Neuronal stem cell (in vitro differentiated cells): ENCODE measurements around the gene TEDDM1.

Experiments used
- DNase-seq: peaks from one replicate; pipeline ENCODE4 v3.0.0-alpha.2; 2013; ENCODE audit warnings: low spot score
- H2AFZ ChIP-seq: one replicate; pipeline ENCODE4 v1.6.1; 2013; ENCODE audit warnings: mild to moderate bottlenecking, low read length, inconsistent platforms
- H2AK5ac ChIP-seq: 2 replicates; pipeline ENCODE4 v1.6.1; 2013; ENCODE audit warnings: low read depth, mild to moderate bottlenecking, inconsistent platforms, low read length, moderate library complexity, mixed read lengths
- H2BK120ac ChIP-seq: 2 replicates; pipeline ENCODE4 v1.6.1; 2013; ENCODE audit warnings: low read depth, mild to moderate bottlenecking, inconsistent platforms, low read length, moderate library complexity, mixed read lengths
- H2BK12ac ChIP-seq: one replicate; pipeline ENCODE4 v1.6.1; 2013; ENCODE audit warnings: low read length, inconsistent platforms
- H2BK15ac ChIP-seq: 2 replicates; pipeline ENCODE4 v1.6.1; 2013; ENCODE audit warnings: mild to moderate bottlenecking, low read length, inconsistent platforms, mixed read lengths
- H2BK5ac ChIP-seq: one replicate; pipeline ENCODE4 v1.6.1; 2013; ENCODE audit warnings: inconsistent platforms, mild to moderate bottlenecking, low read length, moderate library complexity
- H3K14ac ChIP-seq: one replicate; pipeline ENCODE4 v1.6.1; 2013; ENCODE audit warnings: low read length, inconsistent platforms
- H3K18ac ChIP-seq: 2 replicates; pipeline ENCODE4 v1.6.1; 2013; ENCODE audit warnings: low read length, inconsistent platforms
- H3K23ac ChIP-seq: 2 replicates; pipeline ENCODE4 v1.6.1; 2013; ENCODE audit warnings: low read depth, mild to moderate bottlenecking, mixed read lengths, low read length, inconsistent platforms; ENCODE audit not compliant: poor library complexity
- H3K27ac ChIP-seq: replicated peaks from 3 replicates; pipeline ENCODE4 v1.5.1; 2013; ENCODE audit warnings: low read length, inconsistent platforms
- H3K27me3 ChIP-seq, 3 experiments: 2 replicates each; pipeline ENCODE4 v1.6.1; 2013; ENCODE audit warnings: low read length in 3 of 3, mild to moderate bottlenecking in 2 of 3, inconsistent platforms in 1 of 3, low read depth in 1 of 3, mixed read lengths in 1 of 3, moderate library complexity in 1 of 3; ENCODE audit not compliant: control insufficient read depth in 3 of 3, insufficient read depth in 3 of 3
- H3K36me3 ChIP-seq, 2 donors: replicated peaks in 1 of 2; 2 replicates each; pipeline ENCODE4 v1.6.1; 2013; ENCODE audit warnings: low read length in 2 of 2; ENCODE audit not compliant: control insufficient read depth in 2 of 2, insufficient read depth in 2 of 2
- H3K4ac ChIP-seq: 2 replicates; pipeline ENCODE4 v1.6.1; 2013; ENCODE audit warnings: inconsistent platforms, mild to moderate bottlenecking, low read length, moderate library complexity
- H3K4me1 ChIP-seq, 2 donors: 1 replicate in 1 of 2; 2 replicates in 1 of 2; pipeline ENCODE4 v1.6.1; 2013; ENCODE audit warnings: low read length in 2 of 2, low read depth in 1 of 2; ENCODE audit not compliant: control insufficient read depth in 2 of 2, insufficient read depth in 1 of 2
- H3K4me2 ChIP-seq: one replicate; pipeline ENCODE4 v1.6.1; 2013; ENCODE audit warnings: mild to moderate bottlenecking, low read length, inconsistent platforms; ENCODE audit not compliant: insufficient read depth, poor library complexity, severe bottlenecking
- H3K4me3 ChIP-seq, 2 donors: 2 replicates each; pipeline ENCODE4 v1.5.1; 2013; ENCODE audit warnings: low read length in 2 of 2, mild to moderate bottlenecking in 2 of 2, inconsistent platforms in 1 of 2, moderate library complexity in 1 of 2
- H3K79me1 ChIP-seq: one replicate; pipeline ENCODE4 v1.6.1; 2013; ENCODE audit warnings: low read depth, mild to moderate bottlenecking, inconsistent platforms, low read length, moderate library complexity
- H3K9ac ChIP-seq: one replicate; pipeline ENCODE4 v1.6.1; 2013; ENCODE audit warnings: mild to moderate bottlenecking, low read depth, low read length, inconsistent platforms; ENCODE audit not compliant: poor library complexity
- H3K9me3 ChIP-seq, 2 donors: replicated peaks in 1 of 2; 2 replicates each; pipeline versions ENCODE3 to v1.6.1; 2013; ENCODE audit warnings: low read length in 2 of 2, mild to moderate bottlenecking in 2 of 2, inconsistent platforms in 1 of 2, low read depth in 1 of 2, mixed read lengths in 1 of 2, moderate library complexity in 1 of 2; ENCODE audit not compliant: control insufficient read depth in 2 of 2, insufficient read depth in 1 of 2
- H4K8ac ChIP-seq: one replicate; pipeline ENCODE4 v1.6.1; 2013; ENCODE audit warnings: low read depth, mild to moderate bottlenecking, inconsistent platforms, low read length, moderate library complexity
- H4K91ac ChIP-seq: one replicate; pipeline ENCODE4 v1.6.1; 2013; ENCODE audit warnings: low read length, low read depth, mild to moderate bottlenecking, inconsistent platforms; ENCODE audit not compliant: poor library complexity
- WGBS, 2 donors: extraction: QIAGEN DNeasy Blood & Tissue Kit; methylation state at CpG; one replicate each; pipeline ENCODE4 v1.1.7; 2013; ENCODE audit warnings: missing lambda C conversion rate in 2 of 2, mixed read lengths in 1 of 2; ENCODE audit not compliant: insufficient read length in 2 of 2, insufficient replicate concordance in 1 of 2; ENCODE audit errors: extremely low coverage in 2 of 2; 5-methylcytosine and 5-hydroxymethylcytosine counted together

The TEDDM1 gene

DNA sequence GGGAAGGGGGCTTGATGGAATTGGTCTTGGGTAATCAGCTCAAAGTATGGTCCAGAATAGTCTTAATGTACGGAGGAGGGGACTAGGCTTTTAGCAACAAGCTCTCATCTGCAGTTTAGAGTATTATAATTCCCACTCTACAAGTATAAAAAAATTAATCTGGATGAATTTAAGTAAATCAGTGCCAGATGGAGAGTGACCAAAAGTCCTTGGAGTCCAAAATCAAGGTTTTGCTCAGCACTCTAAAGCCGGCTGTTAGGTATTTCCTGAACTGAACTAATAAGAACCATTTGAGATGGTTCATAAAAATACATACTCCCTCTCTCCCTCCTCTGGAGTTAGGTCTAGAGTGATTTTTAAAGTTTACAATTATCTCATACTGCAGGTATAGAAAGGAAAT, 32.5 kb downstream of the TEDDM1 start:
- H3K23ac ChIP-seq = no peak overlapping the region
- no peak overlapping the region for H2AK5ac ChIP-seq
- no peak overlapping the region for H3K9ac ChIP-seq
- no peak overlapping the region for H4K8ac ChIP-seq
- no peak for DNase-seq
- H2BK12ac ChIP-seq = no peak overlapping the region
- H3K9me3 ChIP-seq = no peaks in the 10 kb centered on the region
- H2AFZ ChIP-seq = no peak overlapping the region
- no peak overlapping the region for H3K4ac ChIP-seq
- H4K91ac ChIP-seq = no peak overlapping the region
- no CpG with 5 or more reads among the region's 2 CpGs for WGBS, 2 donors
- no peak overlapping the region for H2BK120ac ChIP-seq
- no peak overlapping the region for H3K18ac ChIP-seq
- no peaks in the 10 kb centered on the region for H3K36me3 ChIP-seq
- H3K4me2 ChIP-seq = no peak overlapping the region
- no peak overlapping the region for H2BK15ac ChIP-seq
- no peak overlapping the region for H3K14ac ChIP-seq
- H3K27me3 ChIP-seq = no peaks in the 10 kb centered on the region
- no peak overlapping the region for H3K27ac ChIP-seq
- H3K4me1 ChIP-seq = peaks cover 2 to 5% of the 10 kb centered on the region in 2 donors
- no peak overlapping the region for H2BK5ac ChIP-seq
- H3K4me3 ChIP-seq = no peak overlapping the region
- H3K79me1 ChIP-seq = no peaks in the 10 kb centered on the region

DNA sequence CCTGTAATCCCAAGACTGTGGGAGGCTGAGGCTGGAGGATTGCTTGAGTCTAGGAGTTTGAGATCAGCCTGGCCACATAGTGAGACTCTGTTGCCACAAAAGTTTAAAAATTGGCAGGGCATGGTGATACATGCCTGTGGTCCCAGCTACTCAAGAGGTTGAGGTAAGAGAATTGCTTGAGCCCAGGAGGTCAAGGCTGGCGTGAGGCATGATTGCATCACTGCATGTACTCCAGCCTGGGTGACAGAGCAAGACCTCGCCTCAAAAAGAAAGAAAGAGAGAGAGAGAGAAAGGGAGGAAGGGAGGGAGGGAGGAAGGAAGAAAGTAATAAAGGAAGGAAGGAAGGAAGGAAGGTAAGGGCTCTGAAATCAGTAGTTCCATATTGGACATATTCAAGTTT, 33.9 kb downstream of the TEDDM1 start:
- no peaks in the 10 kb centered on the region for H3K9me3 ChIP-seq
- peak overlapping the region; percentile 7 for H2AK5ac ChIP-seq
- no peaks in the 10 kb centered on the region for H3K79me1 ChIP-seq
- no peak for DNase-seq
- no peak overlapping the region for H3K27ac ChIP-seq
- H2AFZ ChIP-seq = no peak overlapping the region
- no peak overlapping the region for H3K14ac ChIP-seq
- H3K4ac ChIP-seq = no peak overlapping the region
- peak overlapping the region; percentile 49 for H4K8ac ChIP-seq
- H3K18ac ChIP-seq = no peak overlapping the region
- H2BK5ac ChIP-seq = no peak overlapping the region
- WGBS, 2 donors = no CpG with 5 or more reads among the region's 2 CpGs
- no peak overlapping the region for H2BK120ac ChIP-seq
- no peak overlapping the region for H3K4me2 ChIP-seq
- H3K36me3 ChIP-seq = no peaks in the 10 kb centered on the region
- no peaks in the 10 kb centered on the region for H3K27me3 ChIP-seq
- no peak overlapping the region for H4K91ac ChIP-seq
- H2BK12ac ChIP-seq = no peak overlapping the region
- no peak overlapping the region for H3K23ac ChIP-seq
- peak overlapping the region; percentile 10 for H3K9ac ChIP-seq
- H2BK15ac ChIP-seq = no peak overlapping the region
- H3K4me1 ChIP-seq = peaks cover 6 to 9% of the 10 kb centered on the region in 2 donors
- H3K4me3 ChIP-seq = no peak overlapping the region

DNA sequence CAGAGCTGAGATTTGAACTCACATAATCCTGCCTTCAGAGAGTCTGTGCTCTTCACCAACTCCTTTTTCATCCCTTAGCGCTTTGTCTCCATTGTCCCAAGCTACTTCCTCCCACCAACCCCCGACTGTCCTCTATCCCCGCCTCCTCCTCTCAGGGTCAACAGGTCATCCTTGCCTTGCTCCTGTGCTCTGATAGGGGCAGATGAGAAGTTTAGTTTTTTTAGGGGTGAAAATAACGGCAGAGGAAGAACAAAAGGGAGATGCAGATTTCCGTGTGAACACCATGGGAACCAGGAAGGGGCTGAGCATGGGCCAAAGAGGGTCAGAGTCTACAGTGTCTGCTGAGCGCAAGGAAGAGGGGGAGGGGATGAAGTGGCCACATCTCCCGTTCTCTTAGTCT, 40.8 kb downstream of the TEDDM1 start:
- H3K27ac ChIP-seq = peak overlapping the region; percentile 86
- H3K23ac ChIP-seq = no peak overlapping the region
- H2BK15ac ChIP-seq = no peak overlapping the region
- no CpG with 5 or more reads among the region's 7 CpGs for WGBS, 2 donors
- H3K9ac ChIP-seq = no peak overlapping the region
- no peak overlapping the region for H3K14ac ChIP-seq
- peak overlapping the region; percentile 49 for H2AFZ ChIP-seq
- H2BK12ac ChIP-seq = no peak overlapping the region
- H3K9me3 ChIP-seq = no peaks in the 10 kb centered on the region
- H3K4ac ChIP-seq = no peak overlapping the region
- H3K79me1 ChIP-seq = no peaks in the 10 kb centered on the region
- no peak overlapping the region for H4K91ac ChIP-seq
- peak; percentile 67 for DNase-seq
- no peaks in the 10 kb centered on the region for H3K36me3 ChIP-seq
- no peak overlapping the region for H2BK120ac ChIP-seq
- no peak overlapping the region for H2AK5ac ChIP-seq
- H3K27me3 ChIP-seq = no peaks in the 10 kb centered on the region
- H2BK5ac ChIP-seq = no peak overlapping the region
- no peak overlapping the region for H3K18ac ChIP-seq
- no peak overlapping the region for H3K4me3 ChIP-seq
- H4K8ac ChIP-seq = no peak overlapping the region
- H3K4me1 ChIP-seq = peaks cover 30 to 34% of the 10 kb centered on the region in 2 donors
- peak overlapping the region; percentile 36 for H3K4me2 ChIP-seq

GRCh38 chr1:182357913-182358312, 42.6 kb downstream of the TEDDM1 start:
- H3K4ac ChIP-seq = no peak overlapping the region
- no peak overlapping the region for H2BK120ac ChIP-seq
- H3K79me1 ChIP-seq = no peaks in the 10 kb centered on the region
- H3K36me3 ChIP-seq = no peaks in the 10 kb centered on the region
- no peak overlapping the region for H2AFZ ChIP-seq
- H2AK5ac ChIP-seq = peak overlapping the region; percentile 47
- H3K18ac ChIP-seq = peak overlapping the region; percentile 24
- H2BK15ac ChIP-seq = peak overlapping the region; percentile 12
- peak overlapping the region; percentile 21 for H3K4me2 ChIP-seq
- WGBS, 2 donors = no CpG with 5 or more reads among the region's 4 CpGs
- H4K8ac ChIP-seq = no peak overlapping the region
- no peak overlapping the region for H3K9ac ChIP-seq
- no peaks in the 10 kb centered on the region for H3K9me3 ChIP-seq
- H3K14ac ChIP-seq = no peak overlapping the region
- H4K91ac ChIP-seq = no peak overlapping the region
- peak overlapping the region; percentile 57 for H2BK5ac ChIP-seq
- no peaks in the 10 kb centered on the region for H3K27me3 ChIP-seq
- DNase-seq = no peak
- H3K23ac ChIP-seq = no peak overlapping the region
- H3K4me1 ChIP-seq = peaks cover 27 to 32% of the 10 kb centered on the region in 2 donors
- no peak overlapping the region for H2BK12ac ChIP-seq
- H3K4me3 ChIP-seq = no peak overlapping the region
- peak overlapping the region; percentile 84 for H3K27ac ChIP-seq
